WTC11 (cell line): Measurements from ENCODE around the gene ZNF121. TPM values are rescaled to one million over a fixed set of nuclear protein-coding genes. Genes with fewer than 3 reads are reported as not detected.

ENCODE experiments used
- ATAC-seq: fragments of 200-7000 bp; cut with Tn5 transposase; 2 replicates; pipeline ENCODE4 v1.10.0; 2021; ENCODE audit warnings: mild to moderate bottlenecking, moderate library complexity
- CTCF ChIA-PET: fragments of 300-600 bp; sonication (Branson Sonifier 250); formaldehyde crosslinking; loops from one replicate; lab custom pipeline; 2021; ENCODE audit warnings: antibody characterized with exemption; lab: Charles Lee
- POLR2A ChIA-PET: fragments of 350-600 bp; sonication (Branson Sonifier 250); formaldehyde crosslinking; loops from one replicate; lab custom pipeline; 2021; ENCODE audit warnings: antibody characterized with exemption; lab: Charles Lee
- DNase-seq: peaks from one replicate; pipeline ENCODE4 v3.0.0; 2021; ENCODE audit warnings: low spot score
- H3K27ac Mint-ChIP-seq: 2 replicates; pipeline ENCODE4 v1.8.0; 2021; ENCODE audit warnings: mixed read lengths
- H3K27me3 Mint-ChIP-seq: 2 replicates; pipeline ENCODE4 v1.8.0; 2021; ENCODE audit warnings: low read depth, mild to moderate bottlenecking, moderate library complexity, mixed read lengths
- H3K36me3 Mint-ChIP-seq: 2 replicates; pipeline ENCODE4 v1.8.0; 2021; ENCODE audit warnings: mixed read lengths
- H3K4me1 Mint-ChIP-seq: 2 replicates; pipeline ENCODE4 v1.8.0; 2022; ENCODE audit warnings: mixed read lengths
- H3K4me3 Mint-ChIP-seq: 2 replicates; pipeline ENCODE4 v1.8.0; 2021; ENCODE audit warnings: mild to moderate bottlenecking, moderate library complexity, mixed read lengths
- H3K9me3 Mint-ChIP-seq: 2 replicates; pipeline ENCODE4 v1.8.0; 2021; ENCODE audit warnings: mixed read lengths
- ARID4B ChIP-seq: sonication (generic); formaldehyde crosslinking; IDR thresholded peaks from 2 replicates; pipeline ENCODE4 v1.8.0; 2023; ENCODE audit warnings: missing genetic modification reagents, mild to moderate bottlenecking, borderline replicate concordance
- EMX1 ChIP-seq: fragments of 250-450 bp; sonication (Bioruptor Pico); IDR thresholded peaks from 2 replicates; pipeline ENCODE4 v1.8.0; 2021; ENCODE audit warnings: mild to moderate bottlenecking
- ESRRA ChIP-seq: sonication (generic); formaldehyde crosslinking; IDR thresholded peaks from 2 replicates; pipeline ENCODE4 v1.8.1; 2022; ENCODE audit warnings: mild to moderate bottlenecking, missing genetic modification reagents, borderline replicate concordance
- GABPB1 ChIP-seq: sonication (generic); formaldehyde crosslinking; IDR thresholded peaks from 2 replicates; pipeline ENCODE4 v1.8.1; 2023; ENCODE audit warnings: mild to moderate bottlenecking, missing genetic modification reagents
- GRHL2 ChIP-seq: fragments of 250-450 bp; sonication (Bioruptor Pico); IDR thresholded peaks from 2 replicates; pipeline ENCODE4 v1.8.0; 2022; ENCODE audit warnings: mild to moderate bottlenecking, moderate library complexity; ENCODE audit not compliant: insufficient replicate concordance, severe bottlenecking
- JUN ChIP-seq: sonication (generic); formaldehyde crosslinking; IDR thresholded peaks from 2 replicates; pipeline ENCODE4 v1.8.0; 2023; ENCODE audit warnings: mild to moderate bottlenecking, missing genetic modification reagents
- NFE2L1 ChIP-seq: sonication (generic); formaldehyde crosslinking; IDR thresholded peaks from 2 replicates; pipeline ENCODE4 v1.8.1; 2023; ENCODE audit warnings: missing genetic modification reagents
- NR1H2 ChIP-seq: sonication (generic); formaldehyde crosslinking; IDR thresholded peaks from 2 replicates; pipeline ENCODE4 v1.9.0; 2021; ENCODE audit warnings: mild to moderate bottlenecking, moderate library complexity, missing genetic modification reagents
- NR2C2 ChIP-seq: sonication (generic); formaldehyde crosslinking; IDR thresholded peaks from 2 replicates; pipeline ENCODE4 v1.8.0; 2022; ENCODE audit warnings: mild to moderate bottlenecking, missing genetic modification reagents
- PRRX2 ChIP-seq: fragments of 250-450 bp; sonication (Bioruptor Pico); IDR thresholded peaks from 2 replicates; pipeline ENCODE4 v1.8.0; 2021; ENCODE audit warnings: mild to moderate bottlenecking
- RORB ChIP-seq: fragments of 250-450 bp; sonication (Bioruptor Pico); IDR thresholded peaks from 2 replicates; pipeline ENCODE4 v1.9.0; 2021; ENCODE audit warnings: mild to moderate bottlenecking
- SP1 ChIP-seq: sonication (generic); formaldehyde crosslinking; conservative IDR thresholded peaks from 2 replicates; pipeline ENCODE4 v1.8.1; 2022; ENCODE audit warnings: missing genetic modification reagents
- TCF7 ChIP-seq: sonication (generic); formaldehyde crosslinking; IDR thresholded peaks from 2 replicates; pipeline ENCODE4 v1.8.0; 2022; ENCODE audit warnings: mild to moderate bottlenecking, low read depth, missing genetic modification reagents, moderate library complexity
- TEAD4 ChIP-seq: sonication (generic); formaldehyde crosslinking; IDR thresholded peaks from 2 replicates; pipeline ENCODE4 v1.8.0; 2022; ENCODE audit warnings: mild to moderate bottlenecking, missing genetic modification reagents
- ZBTB43 ChIP-seq: sonication (generic); formaldehyde crosslinking; IDR thresholded peaks from 2 replicates; pipeline ENCODE4 v1.8.1; 2023; ENCODE audit warnings: mild to moderate bottlenecking, missing genetic modification reagents
- ZNF423 ChIP-seq: fragments of 250-450 bp; sonication (Bioruptor Pico); IDR thresholded peaks from 2 replicates; pipeline ENCODE4 v2.1.2; 2022; ENCODE audit warnings: mild to moderate bottlenecking, moderate library complexity
- total RNA-seq: library from RNA; stranded (reverse); gene quantifications from 3 replicates; pipeline ENCODE4 v1.2.3, GENCODE V29; 2021
- TF ChIP-seq, protein P1 (sequence below): sonication (generic); formaldehyde crosslinking; IDR thresholded peaks from 2 replicates; pipeline ENCODE4 v1.8.0; 2022; ENCODE audit warnings: mild to moderate bottlenecking, missing genetic modification reagents
- TF ChIP-seq, protein P2 (sequence below): sonication (generic); formaldehyde crosslinking; IDR thresholded peaks from 2 replicates; pipeline ENCODE4 v1.8.1; 2022; ENCODE audit warnings: low read depth, missing genetic modification reagents, borderline replicate concordance
- TF ChIP-seq, protein P3 (sequence below): sonication (generic); formaldehyde crosslinking; IDR thresholded peaks from 2 replicates; pipeline ENCODE4 v1.8.1; 2022; ENCODE audit warnings: missing genetic modification reagents, borderline replicate concordance
- TF ChIP-seq, protein P4 (sequence below): sonication (generic); formaldehyde crosslinking; IDR thresholded peaks from 2 replicates; pipeline ENCODE4 v1.8.1; 2023; ENCODE audit warnings: mild to moderate bottlenecking, moderate library complexity, missing genetic modification reagents
- TF ChIP-seq, protein P5 (sequence below): sonication (generic); formaldehyde crosslinking; IDR thresholded peaks from 2 replicates; pipeline ENCODE4 v1.8.0; 2022; ENCODE audit warnings: mild to moderate bottlenecking, missing genetic modification reagents

The ZNF121 gene
- total RNA-seq, 1 experiment from 2014 or later = 203 TPM

DNA sequence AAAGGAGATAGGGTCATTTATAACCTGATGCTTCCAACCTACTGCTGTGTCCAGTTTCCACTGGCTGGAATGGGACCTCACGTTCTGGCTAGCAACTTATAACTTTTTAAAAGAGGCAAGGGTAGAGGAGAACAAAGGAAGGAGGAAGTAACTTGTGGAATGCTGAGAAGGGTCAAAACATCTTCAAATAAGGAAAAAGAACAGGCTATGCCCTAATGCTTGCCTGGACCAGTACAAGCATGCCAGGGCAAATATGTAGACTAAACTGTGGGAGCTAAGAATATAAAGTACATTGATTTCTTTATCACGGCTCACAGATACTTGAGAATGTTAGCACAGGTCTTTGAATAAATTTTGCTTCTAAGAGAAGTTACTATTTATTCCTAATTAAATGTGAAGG is 38.2 kb upstream of the ZNF121 start:
- ChIA-PET POLR2A (interaction anchor here (1.5 kb wide), 1 partner anchor 36 kb away, joined by 3 read pairs; no protein-coding TSS in a partner anchor), CTCF (interaction anchor here (1.0 kb wide), 1 partner anchor 168 kb away, joined by 8 read pairs; no protein-coding TSS in a partner anchor)
- DNase-seq (no peak), ATAC-seq (no peak)
- peak overlapping the region; percentile 58 for H3K4me3 Mint-ChIP-seq
- no peaks in the 10 kb centered on the region for H3K9me3 Mint-ChIP-seq
- TF ChIP-seq TCF7 (no peak), ZBTB43 (CRISPR knock-in tag) (no peak), GRHL2 (CRISPR knock-in tag) (no peak), EMX1 (CRISPR knock-in tag) (no peak), ESRRA (CRISPR knock-in tag) (no peak), SP1 (CRISPR knock-in tag) (no peak), PRRX2 (no peak), NR1H2 (no peak), NFE2L1 (CRISPR knock-in tag) (no peak), ZNF423 (CRISPR knock-in tag) (no peak), TEAD4 (CRISPR knock-in tag) (no peak), NR2C2 (CRISPR knock-in tag) (no peak), JUN (CRISPR knock-in tag) (no peak)
- TF ChIP-seq, protein P1, sequence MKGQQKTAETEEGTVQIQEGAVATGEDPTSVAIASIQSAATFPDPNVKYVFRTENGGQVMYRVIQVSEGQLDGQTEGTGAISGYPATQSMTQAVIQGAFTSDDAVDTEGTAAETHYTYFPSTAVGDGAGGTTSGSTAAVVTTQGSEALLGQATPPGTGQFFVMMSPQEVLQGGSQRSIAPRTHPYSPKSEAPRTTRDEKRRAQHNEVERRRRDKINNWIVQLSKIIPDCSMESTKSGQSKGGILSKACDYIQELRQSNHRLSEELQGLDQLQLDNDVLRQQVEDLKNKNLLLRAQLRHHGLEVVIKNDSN (CRISPR knock-in tag) = no peak
- TF ChIP-seq, protein P2, sequence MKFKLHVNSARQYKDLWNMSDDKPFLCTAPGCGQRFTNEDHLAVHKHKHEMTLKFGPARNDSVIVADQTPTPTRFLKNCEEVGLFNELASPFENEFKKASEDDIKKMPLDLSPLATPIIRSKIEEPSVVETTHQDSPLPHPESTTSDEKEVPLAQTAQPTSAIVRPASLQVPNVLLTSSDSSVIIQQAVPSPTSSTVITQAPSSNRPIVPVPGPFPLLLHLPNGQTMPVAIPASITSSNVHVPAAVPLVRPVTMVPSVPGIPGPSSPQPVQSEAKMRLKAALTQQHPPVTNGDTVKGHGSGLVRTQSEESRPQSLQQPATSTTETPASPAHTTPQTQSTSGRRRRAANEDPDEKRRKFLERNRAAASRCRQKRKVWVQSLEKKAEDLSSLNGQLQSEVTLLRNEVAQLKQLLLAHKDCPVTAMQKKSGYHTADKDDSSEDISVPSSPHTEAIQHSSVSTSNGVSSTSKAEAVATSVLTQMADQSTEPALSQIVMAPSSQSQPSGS (CRISPR knock-in tag) = no peak
- TF ChIP-seq, protein P3, sequence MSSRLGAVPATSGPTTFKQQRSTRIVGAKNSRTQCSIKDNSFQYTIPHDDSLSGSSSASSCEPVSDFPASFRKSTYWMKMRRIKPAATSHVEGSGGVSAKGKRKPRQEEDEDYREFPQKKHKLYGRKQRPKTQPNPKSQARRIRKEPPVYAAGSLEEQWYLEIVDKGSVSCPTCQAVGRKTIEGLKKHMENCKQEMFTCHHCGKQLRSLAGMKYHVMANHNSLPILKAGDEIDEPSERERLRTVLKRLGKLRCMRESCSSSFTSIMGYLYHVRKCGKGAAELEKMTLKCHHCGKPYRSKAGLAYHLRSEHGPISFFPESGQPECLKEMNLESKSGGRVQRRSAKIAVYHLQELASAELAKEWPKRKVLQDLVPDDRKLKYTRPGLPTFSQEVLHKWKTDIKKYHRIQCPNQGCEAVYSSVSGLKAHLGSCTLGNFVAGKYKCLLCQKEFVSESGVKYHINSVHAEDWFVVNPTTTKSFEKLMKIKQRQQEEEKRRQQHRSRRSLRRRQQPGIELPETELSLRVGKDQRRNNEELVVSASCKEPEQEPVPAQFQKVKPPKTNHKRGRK = no peak
- TF ChIP-seq, protein P4, sequence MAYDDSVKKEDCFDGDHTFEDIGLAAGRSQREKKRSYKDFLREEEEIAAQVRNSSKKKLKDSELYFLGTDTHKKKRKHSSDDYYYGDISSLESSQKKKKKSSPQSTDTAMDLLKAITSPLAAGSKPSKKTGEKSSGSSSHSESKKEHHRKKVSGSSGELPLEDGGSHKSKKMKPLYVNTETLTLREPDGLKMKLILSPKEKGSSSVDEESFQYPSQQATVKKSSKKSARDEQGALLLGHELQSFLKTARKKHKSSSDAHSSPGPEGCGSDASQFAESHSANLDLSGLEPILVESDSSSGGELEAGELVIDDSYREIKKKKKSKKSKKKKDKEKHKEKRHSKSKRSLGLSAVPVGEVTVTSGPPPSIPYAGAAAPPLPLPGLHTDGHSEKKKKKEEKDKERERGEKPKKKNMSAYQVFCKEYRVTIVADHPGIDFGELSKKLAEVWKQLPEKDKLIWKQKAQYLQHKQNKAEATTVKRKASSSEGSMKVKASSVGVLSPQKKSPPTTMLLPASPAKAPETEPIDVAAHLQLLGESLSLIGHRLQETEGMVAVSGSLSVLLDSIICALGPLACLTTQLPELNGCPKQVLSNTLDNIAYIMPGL (CRISPR knock-in tag) = no peak
- H3K27me3 Mint-ChIP-seq = no peaks in the 10 kb centered on the region
- H3K36me3 Mint-ChIP-seq = peaks cover 19% of the 10 kb centered on the region
- H3K27ac Mint-ChIP-seq = peak overlapping the region; percentile 67
- peaks cover 29% of the 10 kb centered on the region for H3K4me1 Mint-ChIP-seq

- ATAC-seq (peak; percentile 75), DNase-seq (peak; percentile 79)
- peak within 1 kb of the TSS; percentile 94 for H3K4me3 Mint-ChIP-seq
- H3K27me3 Mint-ChIP-seq = no peaks in the 10 kb centered on the region
- CTCF ChIA-PET = interaction anchor here (0.6 kb wide), 1 partner anchor 218 kb away, joined by 3 read pairs; no protein-coding TSS in a partner anchor
- peak within 1 kb of the TSS; percentile 100 for H3K27ac Mint-ChIP-seq
- POLR2A ChIA-PET = interaction anchor here (1.0 to 1.5 kb wide), 2 partner anchors 35 to 177 kb away, joined by 3 to 4 read pairs; no protein-coding TSS in a partner anchor
- H3K4me1 Mint-ChIP-seq = peaks cover 27% of the 10 kb centered on the region
- H3K36me3 Mint-ChIP-seq = peaks cover 25% of the 10 kb centered on the region
- H3K9me3 Mint-ChIP-seq = no peaks in the 10 kb centered on the region
- TF ChIP-seq ARID4B (0 out of 2 replicates have a peak, but pooled peaks have one; percentile 4), RORB (CRISPR knock-in tag) (peak; percentile 53; the same call in 1 of the 2 replicates), GABPB1 (CRISPR knock-in tag) (peak; percentile 76), PRRX2 (no peak)
- TF ChIP-seq, protein P5, sequence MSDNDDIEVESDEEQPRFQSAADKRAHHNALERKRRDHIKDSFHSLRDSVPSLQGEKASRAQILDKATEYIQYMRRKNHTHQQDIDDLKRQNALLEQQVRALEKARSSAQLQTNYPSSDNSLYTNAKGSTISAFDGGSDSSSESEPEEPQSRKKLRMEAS (CRISPR knock-in tag) = peak; percentile 54; the same call in 1 of the 2 replicates
These were observed 37.1 kb upstream of the ZNF121 start, which contains the start of gene ZNF561 for GRCh38 chr19:9621156-9622037. ZNF561 (minus strand) TSS chr19:9621232; CDS start chr19:9619456, 1,776 bp downstream.
